ENCODE data around the gene CHI3L2. TPM values are rescaled to one million over a fixed set of nuclear protein-coding genes. Genes with fewer than 3 reads are reported as not detected.

CHI3L2 gene
- total RNA-seq, 1 donor from 2014 or later: 7.7 TPM

DNA sequence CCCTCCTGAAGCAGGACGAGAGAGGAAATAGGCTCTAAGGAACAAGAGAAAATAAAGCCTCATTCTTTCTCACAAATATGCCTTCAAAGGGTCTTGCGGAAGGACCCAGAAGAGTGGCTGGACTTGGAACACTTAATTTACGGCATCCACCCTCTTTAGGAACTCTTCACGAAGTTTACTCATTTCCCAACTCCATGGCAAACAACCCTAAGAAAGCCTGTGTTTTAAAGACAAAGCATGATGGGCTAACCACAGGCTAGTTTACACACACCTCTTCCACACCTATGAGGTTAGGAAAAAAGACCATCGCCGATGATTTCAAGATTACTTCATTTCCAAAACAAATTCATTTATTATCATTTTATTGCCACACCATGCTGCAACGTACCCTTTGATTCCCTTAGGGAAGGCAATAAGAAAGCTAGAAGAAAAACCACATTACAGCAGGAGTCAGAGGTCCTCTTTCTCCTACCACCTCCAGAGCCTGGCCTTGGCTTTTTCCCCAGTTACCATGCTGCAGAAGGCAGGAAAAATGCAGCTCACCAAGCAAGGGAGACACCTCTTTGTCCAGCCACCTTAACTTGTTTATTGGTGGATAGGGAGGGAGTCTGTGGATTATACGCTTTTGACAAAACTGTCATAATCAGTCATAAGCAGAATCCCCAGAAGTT, 29.6 kb downstream of the CHI3L2 start:
- ATAC-seq: no peak

- no peak for ATAC-seq
Observed at GRCh38 chr1:111267801-111268508, 40.4 kb downstream of the CHI3L2 start.

DNA sequence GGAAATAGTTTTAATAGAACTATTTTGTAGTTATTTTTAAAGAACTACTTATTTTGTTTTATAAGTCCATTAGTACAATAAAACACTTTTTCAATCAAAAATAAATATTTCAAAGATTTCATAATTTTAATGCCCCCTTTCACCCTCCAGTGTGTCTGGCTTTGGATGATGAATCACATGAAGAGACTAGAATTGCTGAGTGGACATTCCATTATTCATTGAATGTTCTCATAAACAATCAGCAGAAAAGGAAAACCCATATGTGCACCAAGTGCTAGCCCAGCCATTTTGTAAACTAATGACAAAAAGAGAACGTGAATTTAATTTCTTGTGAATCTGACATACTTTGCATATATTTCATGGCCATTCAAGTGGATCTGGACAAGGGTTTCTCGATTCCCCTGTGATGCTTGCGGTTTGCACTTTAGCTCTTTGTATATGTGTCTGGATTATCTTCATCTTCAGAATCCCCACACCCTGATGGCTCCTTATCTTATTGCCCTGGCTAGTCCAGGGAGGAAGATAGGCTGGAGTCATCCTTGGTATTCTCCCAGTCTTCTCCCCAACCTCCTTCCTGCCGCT, 42.4 kb downstream of the CHI3L2 start:
- no peak for ATAC-seq

GRCh38 chr1:111270771-111271463, 43.4 kb downstream of the CHI3L2 start:
- ATAC-seq: no peak

DNA sequence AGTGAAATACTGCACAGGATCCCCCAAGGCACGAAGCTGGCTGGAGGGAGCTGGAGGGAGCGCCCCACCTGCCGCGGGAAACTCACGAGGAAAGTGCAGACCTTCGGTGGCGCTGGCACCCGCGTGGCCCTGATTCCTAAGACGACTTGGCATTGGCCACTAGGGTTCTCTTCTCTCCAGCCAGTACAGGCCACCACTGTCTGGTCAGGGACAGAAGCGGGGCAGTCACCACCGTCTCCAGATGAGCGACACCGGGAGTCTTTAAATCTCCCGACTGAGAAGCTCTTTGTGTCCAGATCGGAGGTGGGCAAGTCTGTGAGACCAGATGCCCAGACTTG, 43.9 kb downstream of the CHI3L2 start:
- ATAC-seq: no peak

- ATAC-seq: no peak
Observed at GRCh38 chr1:111272081-111272480, 44.6 kb downstream of the CHI3L2 start.

- no peak for ATAC-seq
Observed at GRCh38 chr1:111274653-111275052, 47.1 kb downstream of the CHI3L2 start.

GRCh38 chr1:111275079-111275478, 47.6 kb downstream of the CHI3L2 start:
- ATAC-seq: peak; percentile 17

DNA sequence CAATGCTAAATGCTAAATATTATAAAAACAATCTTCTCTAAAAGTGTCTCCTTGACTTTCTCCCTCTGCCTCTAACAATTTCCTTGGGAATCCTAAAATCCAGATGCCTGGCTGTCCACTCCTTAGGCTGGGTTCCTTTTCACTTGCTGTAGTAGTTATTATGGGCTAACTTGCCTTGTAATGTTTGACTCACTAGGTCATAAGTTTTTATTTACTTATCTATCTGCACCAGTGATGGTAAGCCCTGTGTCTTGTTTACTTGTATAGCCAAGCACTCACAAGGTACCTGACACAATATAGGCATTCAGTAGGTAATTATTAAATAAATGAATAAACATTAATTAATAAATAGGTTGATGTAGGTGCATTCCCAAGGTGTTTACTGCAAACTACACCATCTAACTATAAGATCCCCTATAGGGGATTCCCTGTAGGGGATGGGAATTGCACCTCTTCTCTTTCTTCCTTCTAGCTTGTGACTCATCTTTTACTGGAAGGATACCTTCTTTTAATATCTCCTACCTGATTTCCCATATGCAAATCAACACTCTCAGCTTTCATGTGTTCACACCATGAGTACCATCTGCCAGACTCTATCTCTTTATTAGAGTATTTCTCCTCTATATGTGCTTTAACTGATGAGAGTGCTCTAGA, 48.4 kb downstream of the CHI3L2 start:
- no peak for ATAC-seq

GRCh38 chr1:111279144-111279543, 51.6 kb downstream of the CHI3L2 start:
- ATAC-seq: no peak

DNA sequence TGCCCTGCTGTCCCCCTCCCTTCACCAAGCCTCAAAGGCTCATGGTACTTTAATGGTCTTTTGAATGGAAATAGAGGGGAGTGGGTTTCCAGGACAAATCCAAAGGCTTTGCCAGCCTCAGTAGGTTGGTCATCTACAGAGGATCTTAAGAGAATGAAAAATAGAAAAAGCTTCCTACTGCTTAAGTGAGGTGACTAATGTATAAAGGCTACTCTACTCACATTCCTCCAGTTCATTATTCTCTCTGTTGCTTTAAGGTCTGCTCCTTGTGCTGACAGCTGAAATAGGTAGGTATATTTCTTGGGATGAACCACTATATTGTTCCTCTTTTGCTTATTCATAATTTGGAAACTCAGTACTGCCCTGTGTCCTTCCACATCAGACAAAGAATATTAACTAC, 52.8 kb downstream of the CHI3L2 start:
- no peak for ATAC-seq

DNA sequence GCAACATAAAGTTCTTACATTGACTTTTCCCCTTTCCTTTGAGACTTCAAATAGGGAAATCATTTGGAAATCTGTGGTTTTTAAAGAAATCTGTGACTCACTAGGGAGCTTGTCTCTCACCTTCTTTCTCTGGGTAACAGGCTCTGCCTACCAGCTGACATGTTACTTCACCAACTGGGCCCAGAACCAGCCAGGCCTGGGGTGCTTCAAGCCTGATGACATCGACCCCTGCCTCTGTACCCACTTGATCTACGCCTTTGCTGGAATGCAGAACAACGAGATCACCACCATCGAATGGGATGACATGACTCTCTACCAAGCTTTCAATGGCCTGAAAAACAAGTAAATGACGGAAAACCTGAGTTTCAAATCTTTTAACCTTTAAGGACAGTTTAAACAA, 53.9 kb downstream of the CHI3L2 start:
- ATAC-seq: no peak

DNA sequence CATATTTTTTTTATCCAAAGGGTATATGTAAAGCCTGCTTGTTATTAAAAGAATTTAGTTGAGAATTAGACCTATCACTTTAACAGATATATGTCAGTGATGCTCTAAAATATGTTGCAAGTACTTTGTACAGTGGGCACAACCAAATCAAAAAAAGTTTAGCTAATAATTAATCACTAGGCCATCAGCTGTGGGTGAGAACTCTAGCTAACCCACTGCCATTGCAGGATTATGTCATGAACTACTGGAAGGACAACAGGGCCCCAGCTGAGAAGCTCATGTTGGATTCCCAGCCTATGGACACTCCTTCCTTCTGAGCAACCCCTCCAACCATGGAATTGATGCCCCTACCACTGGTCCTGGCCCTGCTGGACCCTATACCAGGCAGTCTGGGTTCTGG, 56.3 kb downstream of the CHI3L2 start:
- ATAC-seq: no peak

DNA sequence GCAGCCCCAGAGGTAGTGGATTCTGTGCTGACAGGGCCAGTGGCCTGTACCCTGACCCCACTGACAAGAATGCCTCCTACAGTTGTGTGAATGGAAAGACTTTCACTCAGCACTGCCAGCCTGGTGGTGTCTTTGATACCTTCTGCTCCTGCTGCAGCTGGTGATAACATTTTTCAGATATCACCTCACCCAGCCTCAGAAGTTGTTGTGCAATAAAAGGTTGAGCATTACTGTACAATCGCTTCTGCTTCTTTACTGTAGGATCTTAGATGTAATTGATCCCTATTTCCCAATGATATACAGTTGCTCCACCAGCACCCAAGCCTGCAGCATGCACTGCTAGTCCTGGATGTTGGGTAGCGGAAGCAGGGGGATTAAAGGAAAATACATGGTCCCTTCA, 58.4 kb downstream of the CHI3L2 start:
- no peak for ATAC-seq

- ATAC-seq: no peak
Observed at GRCh38 chr1:111286912-111287311, 59.4 kb downstream of the CHI3L2 start.

- ATAC-seq: no peak
Observed at GRCh38 chr1:111289371-111289770, 61.9 kb downstream of the CHI3L2 start.

DNA sequence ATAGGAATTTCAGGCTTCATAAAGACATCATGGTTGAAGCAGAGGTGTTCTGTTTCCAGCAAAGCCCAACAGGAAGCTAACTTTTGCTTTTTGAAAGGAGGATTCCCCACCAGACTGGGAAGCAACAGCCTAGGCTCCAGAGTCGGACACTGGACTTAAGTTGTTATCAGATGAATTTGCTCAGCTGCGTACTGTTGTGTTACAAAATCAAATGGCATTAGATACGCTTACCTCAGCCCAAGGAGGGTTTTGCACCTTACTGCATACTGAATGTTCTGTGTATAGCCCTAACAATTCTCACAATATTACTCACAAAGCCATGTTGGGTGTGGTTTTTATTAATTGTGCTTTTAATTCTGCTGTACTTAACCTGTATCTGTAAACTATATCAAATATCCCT, 62.6 kb downstream of the CHI3L2 start:
- ATAC-seq: no peak

GRCh38 chr1:111290630-111291029, 63.1 kb downstream of the CHI3L2 start, which contains the start of gene CHIA:
TSS of gene CHIA (plus strand) at chr1:111290851. CDS start at chr1:111310468, 19,617 bp downstream.
- ATAC-seq: no peak
